ENCODE data around the gene PUS10.

PUS10 gene

GRCh38 chr2:60974652-60975051 lies 43.4 kb downstream of the PUS10 start:
- in situ Hi-C loops (cut with MboI; ENCODE audit: low pct_unique_long_range_greater_than_20kb, low sequenced_read_pairs, unreplicated experiment) = no loop called here
- no peak for TF ChIP-seq CTCF (IDR thresholded peaks at IDR 0.05; ENCODE audit: extremely low read depth, insufficient read depth, missing control alignments)
- DNase-seq (ENCODE audit: low spot score) = no peak

- in situ Hi-C loops (cut with MboI; ENCODE audit: low pct_unique_long_range_greater_than_20kb, low sequenced_read_pairs, unreplicated experiment) = no loop called here
- DNase-seq (ENCODE audit: low spot score) = no peak
- no peak for TF ChIP-seq CTCF (IDR thresholded peaks at IDR 0.05; ENCODE audit: extremely low read depth, insufficient read depth, missing control alignments)
Observed at GRCh38 chr2:60973705-60974104, 44.4 kb downstream of the PUS10 start.

GRCh38 chr2:60972889-60973656 lies 45.0 kb downstream of the PUS10 start:
- in situ Hi-C loops (cut with MboI; ENCODE audit: low pct_unique_long_range_greater_than_20kb, low sequenced_read_pairs, unreplicated experiment) = no loop called here
- DNase-seq (ENCODE audit: low spot score) = no peak
- TF ChIP-seq CTCF (IDR thresholded peaks at IDR 0.05; ENCODE audit: extremely low read depth, insufficient read depth, missing control alignments) = no peak

- DNase-seq (ENCODE audit: low spot score) = no peak
- in situ Hi-C loops (cut with MboI; ENCODE audit: low pct_unique_long_range_greater_than_20kb, low sequenced_read_pairs, unreplicated experiment) = no loop called here
- TF ChIP-seq CTCF (IDR thresholded peaks at IDR 0.05; ENCODE audit: extremely low read depth, insufficient read depth, missing control alignments) = no peak
Observed at GRCh38 chr2:60966507-60967405, 51.3 kb downstream of the PUS10 start.

GRCh38 chr2:60965499-60965785 lies 52.6 kb downstream of the PUS10 start:
- DNase-seq (ENCODE audit: low spot score) = no peak
- in situ Hi-C loops (cut with MboI; ENCODE audit: low pct_unique_long_range_greater_than_20kb, low sequenced_read_pairs, unreplicated experiment) = no loop called here

More at GRCh38 chr2:60965499-60965785, 52.6 kb downstream of the PUS10 start:
- no peak for TF ChIP-seq CTCF (IDR thresholded peaks at IDR 0.05; ENCODE audit: extremely low read depth, insufficient read depth, missing control alignments)

Measured in GM13977 (cell line).